Loucy (cell line): ENCODE data around the gene ROBO1.

Source experiments
- H2AFZ ChIP-seq: fragments of 200-600 bp; sonication (generic); 2 replicates; pipeline ENCODE4 v1.6.0; 2016; ENCODE audit warnings: antibody characterized with exemption, mild to moderate bottlenecking, low read length, moderate library complexity
- H3F3A ChIP-seq: fragments of 200-600 bp; 2 replicates; pipeline ENCODE4 v1.6.0; 2016; ENCODE audit warnings: antibody characterized with exemption, low read depth, mild to moderate bottlenecking
- H3K27me3 ChIP-seq: fragments of 200-600 bp; sonication (generic); 2 replicates; pipeline ENCODE4 v1.6.1; 2014; ENCODE audit warnings: low read length, mild to moderate bottlenecking; ENCODE audit not compliant: insufficient read depth, poor library complexity, severe bottlenecking
- H3K36me3 ChIP-seq: fragments of 200-600 bp; sonication (generic); 2 replicates; pipeline ENCODE4 v1.6.1; 2016; ENCODE audit warnings: low read length; ENCODE audit not compliant: insufficient read depth
- H3K4me1 ChIP-seq: fragments of 200-600 bp; sonication (generic); 2 replicates; pipeline ENCODE4 v1.5.1; 2014; ENCODE audit warnings: low read length, mild to moderate bottlenecking; ENCODE audit not compliant: insufficient read depth, poor library complexity, severe bottlenecking
- H3K4me2 ChIP-seq: fragments of 200-600 bp; sonication (generic); 2 replicates; pipeline ENCODE4 v1.6.0; 2014; ENCODE audit warnings: antibody characterized with exemption, low read length, low read depth, mild to moderate bottlenecking; ENCODE audit not compliant: poor library complexity, severe bottlenecking
- H3K4me3 ChIP-seq: fragments of 200-600 bp; sonication (generic); 2 replicates; pipeline ENCODE4 v1.5.1; 2014; ENCODE audit warnings: low read length, mild to moderate bottlenecking, mixed read lengths; ENCODE audit not compliant: poor library complexity, severe bottlenecking
- H3K79me2 ChIP-seq: fragments of 200-600 bp; sonication (generic); 2 replicates; pipeline ENCODE4 v1.6.1; 2014; ENCODE audit warnings: low read length; ENCODE audit not compliant: insufficient read depth
- H3K9ac ChIP-seq: fragments of 200-600 bp; sonication (generic); 2 replicates; pipeline ENCODE4 v1.6.0; 2014; ENCODE audit warnings: mild to moderate bottlenecking, low read depth, low read length, moderate library complexity; ENCODE audit not compliant: poor library complexity, severe bottlenecking
- H3K9me2 ChIP-seq: fragments of 200-600 bp; sonication (generic); replicated peaks from 2 replicates; pipeline ENCODE4 v1.6.1; 2016; ENCODE audit warnings: low read depth, low read length, mixed read lengths
- H3K9me3 ChIP-seq: fragments of 200-600 bp; sonication (generic); 2 replicates; pipeline ENCODE4 v1.6.1; 2014; ENCODE audit warnings: mild to moderate bottlenecking, antibody characterized with exemption, low read length, low read depth; ENCODE audit not compliant: insufficient read depth
- H4K20me1 ChIP-seq: fragments of 200-600 bp; sonication (generic); 2 replicates; pipeline ENCODE4 v1.6.0; 2014; ENCODE audit warnings: antibody characterized with exemption, low read length, mild to moderate bottlenecking; ENCODE audit not compliant: insufficient read depth, poor library complexity, severe bottlenecking
- EZH2phosphoT487 ChIP-seq: fragments of 200-600 bp; IDR thresholded peaks from 2 replicates; pipeline ENCODE4 v1.6.1; 2018; ENCODE audit warnings: antibody characterized with exemption, mild to moderate bottlenecking, moderate library complexity, borderline replicate concordance
- TF ChIP-seq, protein P1 (sequence below): fragments of 200-600 bp; sonication (generic); conservative IDR thresholded peaks from 2 replicates; pipeline ENCODE4 v1.5.1; 2014; ENCODE audit warnings: mild to moderate bottlenecking, antibody characterized with exemption, low read length

The ROBO1 gene

DNA sequence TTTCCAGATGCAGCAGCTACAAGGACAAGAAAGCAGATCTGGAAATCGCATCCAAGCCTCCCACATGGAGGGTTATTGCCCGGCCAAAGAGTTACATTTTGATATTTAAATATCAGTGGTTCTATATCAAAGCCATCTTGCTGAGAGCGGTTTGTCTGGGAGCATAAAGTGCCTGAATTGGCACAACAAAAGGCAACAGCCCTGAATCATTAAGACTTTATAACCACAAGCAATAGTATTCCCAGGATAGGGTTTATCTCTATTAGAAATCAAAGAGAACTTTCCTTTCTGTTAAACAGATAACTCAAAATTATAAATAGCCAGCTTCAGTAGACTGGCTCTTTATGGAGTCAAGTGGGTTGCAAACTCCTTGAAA is 564.7 kb downstream of the ROBO1 start:
- Histone ChIP-seq H3K9ac (no peak overlapping the region), H2AFZ (no peak overlapping the region), H3K9me3 (no peaks in the 10 kb centered on the region), H4K20me1 (no peaks in the 10 kb centered on the region), H3K27me3 (no peaks in the 10 kb centered on the region), H3K4me1 (no peaks in the 10 kb centered on the region), H3K9me2 (no peaks in the 10 kb centered on the region), H3F3A (no peaks in the 10 kb centered on the region), H3K36me3 (no peaks in the 10 kb centered on the region), H3K4me3 (no peak overlapping the region), H3K79me2 (no peaks in the 10 kb centered on the region), H3K4me2 (no peak overlapping the region)
- TF ChIP-seq, protein P1, sequence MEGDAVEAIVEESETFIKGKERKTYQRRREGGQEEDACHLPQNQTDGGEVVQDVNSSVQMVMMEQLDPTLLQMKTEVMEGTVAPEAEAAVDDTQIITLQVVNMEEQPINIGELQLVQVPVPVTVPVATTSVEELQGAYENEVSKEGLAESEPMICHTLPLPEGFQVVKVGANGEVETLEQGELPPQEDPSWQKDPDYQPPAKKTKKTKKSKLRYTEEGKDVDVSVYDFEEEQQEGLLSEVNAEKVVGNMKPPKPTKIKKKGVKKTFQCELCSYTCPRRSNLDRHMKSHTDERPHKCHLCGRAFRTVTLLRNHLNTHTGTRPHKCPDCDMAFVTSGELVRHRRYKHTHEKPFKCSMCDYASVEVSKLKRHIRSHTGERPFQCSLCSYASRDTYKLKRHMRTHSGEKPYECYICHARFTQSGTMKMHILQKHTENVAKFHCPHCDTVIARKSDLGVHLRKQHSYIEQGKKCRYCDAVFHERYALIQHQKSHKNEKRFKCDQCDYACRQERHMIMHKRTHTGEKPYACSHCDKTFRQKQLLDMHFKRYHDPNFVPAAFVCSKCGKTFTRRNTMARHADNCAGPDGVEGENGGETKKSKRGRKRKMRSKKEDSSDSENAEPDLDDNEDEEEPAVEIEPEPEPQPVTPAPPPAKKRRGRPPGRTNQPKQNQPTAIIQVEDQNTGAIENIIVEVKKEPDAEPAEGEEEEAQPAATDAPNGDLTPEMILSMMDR, result no peak
- TF ChIP-seq EZH2phosphoT487, result no peak

DNA sequence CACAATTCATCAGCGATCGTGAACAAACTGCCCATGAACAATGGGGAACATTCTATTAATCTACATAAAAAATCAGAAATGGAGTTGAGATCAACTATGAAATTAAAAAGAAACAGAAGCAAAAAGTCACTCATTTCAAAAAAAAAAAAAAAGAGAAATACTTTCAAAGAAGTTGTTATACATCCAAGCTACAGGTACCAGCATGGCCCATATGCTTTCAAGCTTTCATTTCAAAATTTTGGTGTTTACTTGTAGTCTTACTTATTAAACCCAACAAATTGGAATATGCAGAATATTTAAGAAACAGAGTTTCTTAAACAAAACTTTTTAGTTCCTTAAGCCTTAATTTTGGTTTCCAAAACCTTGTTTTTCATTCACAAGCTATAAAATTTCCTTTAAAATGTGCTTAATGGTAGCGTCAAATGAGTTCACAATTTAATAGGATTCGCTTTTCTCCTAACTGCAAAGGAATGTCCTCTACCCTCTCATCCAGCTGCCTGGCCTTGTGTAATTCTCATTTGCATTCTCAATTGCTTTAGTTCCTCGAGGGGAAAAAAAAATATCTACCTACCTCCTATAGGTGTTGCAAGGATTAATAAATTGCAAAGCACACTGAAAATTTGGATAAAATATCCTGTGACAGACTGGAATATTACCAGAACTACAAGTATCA is 565.2 kb downstream of the ROBO1 start:
- Histone ChIP-seq H3K9me3 (no peaks in the 10 kb centered on the region), H3K9ac (no peak overlapping the region), H2AFZ (no peak overlapping the region), H3F3A (no peaks in the 10 kb centered on the region), H3K4me2 (no peak overlapping the region), H3K79me2 (no peaks in the 10 kb centered on the region), H4K20me1 (no peaks in the 10 kb centered on the region), H3K27me3 (no peaks in the 10 kb centered on the region), H3K9me2 (no peaks in the 10 kb centered on the region), H3K4me1 (no peaks in the 10 kb centered on the region), H3K4me3 (no peak overlapping the region), H3K36me3 (no peaks in the 10 kb centered on the region)
- no peak for TF ChIP-seq EZH2phosphoT487
- TF ChIP-seq, protein P1, result no peak

DNA sequence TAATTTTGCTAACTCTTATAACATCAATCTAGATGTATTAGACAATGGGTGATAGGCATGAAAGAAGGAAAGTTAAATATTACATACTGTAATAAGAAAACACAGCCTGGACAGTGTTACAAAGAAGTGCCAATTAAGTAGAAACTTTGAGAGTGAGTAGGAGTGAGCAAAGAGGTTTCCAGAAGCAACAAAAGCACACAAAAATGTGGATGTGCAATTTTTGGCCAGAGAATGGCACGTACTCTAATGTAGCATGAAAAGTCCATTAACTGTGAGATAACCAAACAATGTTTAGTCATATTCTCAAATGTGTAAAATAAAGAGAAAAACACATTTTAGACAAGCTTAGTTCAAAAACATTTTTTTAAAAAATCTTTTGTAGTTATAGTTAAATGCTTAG is 567.3 kb downstream of the ROBO1 start:
- Histone ChIP-seq H3K27me3 (no peaks in the 10 kb centered on the region), H4K20me1 (no peaks in the 10 kb centered on the region), H3K9me2 (no peaks in the 10 kb centered on the region), H3K79me2 (no peaks in the 10 kb centered on the region), H2AFZ (no peak overlapping the region), H3K9ac (no peak overlapping the region), H3K4me3 (no peak overlapping the region), H3K36me3 (no peaks in the 10 kb centered on the region), H3K4me2 (no peak overlapping the region), H3K9me3 (no peaks in the 10 kb centered on the region), H3K4me1 (no peaks in the 10 kb centered on the region), H3F3A (no peaks in the 10 kb centered on the region)
- no peak for TF ChIP-seq EZH2phosphoT487
- TF ChIP-seq, protein P1, result no peak
